Esophagus squamous epithelium (tissue), 4 donors: ENCODE results near the gene ST6GAL1. TPM values are rescaled to one million over a fixed set of nuclear protein-coding genes. Genes with fewer than 3 reads are reported as not detected.

ENCODE experiments used
- total RNA-seq, 4 donors: library from RNA; depleted of rRNA; stranded (reverse); fragments of >200 nt; gene quantifications; one replicate each; pipeline ENCODE4 v1.1.0, GENCODE V29; 2016

Gene ST6GAL1
- total RNA-seq, 4 donors from 2014 or later: 6.0 to 44.2 (median 15.2) TPM

Other genes starting within 250 kb of the ST6GAL1 start
- not detected for gene KNG1, start 213.2 kb upstream of the ST6GAL1 start, total RNA-seq
- gene EIF4A2, start 146.9 kb upstream of the ST6GAL1 start, total RNA-seq: 100 to 1,000 TPM; 172 to 363 (median 205) TPM
- 10 to 100 TPM in 3 of 4 donors, 1 to 10 TPM in 1; 6.6 to 23.5 (median 15.9) TPM for gene RFC4, start 124.0 kb upstream of the ST6GAL1 start, total RNA-seq
- not detected for gene ADIPOQ, start 87.8 kb upstream of the ST6GAL1 start, total RNA-seq
- 10 to 100 TPM in 2 of 4 donors, 1 to 10 TPM in 2; 2.4 to 18.6 (median 12.4) TPM for gene RPL39L, start 209.0 kb downstream of the ST6GAL1 start, total RNA-seq